IMR-90 (cell line): ENCODE measurements around the gene DARS1. TPM values are rescaled to one million over a fixed set of nuclear protein-coding genes. Genes with fewer than 3 reads are reported as not detected.

ENCODE experiments used
- ATAC-seq: fragments of 200-7000 bp; cut with Tn5 transposase; 2 replicates; pipeline ENCODE4 v1.9.1; 2020; ENCODE audit warnings: low read depth, mild to moderate bottlenecking, moderate library complexity
- BruUV-seq: library from RNA; stranded (reverse); fragments of 400-500 nt; replicated peaks from 2 replicates; lab custom pipeline; 2021; lab: Mats Ljungman, UMichigan
- CTCF ChIA-PET: fragments of 300-600 bp; formaldehyde crosslinking; extraction: SDS; loops from one replicate; lab custom pipeline; 2021; ENCODE audit warnings: antibody characterized with exemption; lab: Yijun Ruan, JAX
- POLR2A ChIA-PET: fragments of 300-600 bp; sonication (Branson Sonifier 250); formaldehyde crosslinking; loops from one replicate; lab custom pipeline; 2022; ENCODE audit warnings: antibody characterized with exemption; ENCODE audit not compliant: unreplicated experiment; lab: Charles Lee
- DNase-seq: peaks from one replicate; pipeline ENCODE4 v3.0.0; 2013
- H2AFZ ChIP-seq: replicated peaks from 2 replicates; pipeline ENCODE3; 2013; ENCODE audit warnings: low read length, mild to moderate bottlenecking; ENCODE audit not compliant: poor library complexity
- H2AK5ac ChIP-seq: 2 replicates; pipeline ENCODE4 v1.6.1; 2013; ENCODE audit warnings: low read depth, low read length, inconsistent platforms
- H2AK9ac ChIP-seq: replicated peaks from 2 replicates; pipeline ENCODE3; 2013; ENCODE audit warnings: mild to moderate bottlenecking, low read depth, low read length, moderate library complexity; ENCODE audit not compliant: poor library complexity
- H2BK120ac ChIP-seq: 2 replicates; pipeline ENCODE4 v1.6.1; 2013; ENCODE audit warnings: low read depth, low read length, inconsistent platforms
- H2BK15ac ChIP-seq: 3 replicates; pipeline ENCODE4 v1.6.1; 2013; ENCODE audit warnings: low read depth, low read length, inconsistent platforms
- H2BK20ac ChIP-seq: 2 replicates; pipeline ENCODE4 v1.6.1; 2013; ENCODE audit warnings: low read depth, mild to moderate bottlenecking, inconsistent platforms, low read length, moderate library complexity
- H2BK5ac ChIP-seq: 2 replicates; pipeline ENCODE4 v1.6.1; 2013; ENCODE audit warnings: mild to moderate bottlenecking, low read depth, low read length, inconsistent platforms; ENCODE audit not compliant: poor library complexity, severe bottlenecking
- H3K14ac ChIP-seq: replicated peaks from 2 replicates; pipeline ENCODE4 v1.6.1; 2013; ENCODE audit warnings: low read depth, low read length, inconsistent platforms
- H3K18ac ChIP-seq: 2 replicates; pipeline ENCODE4 v1.6.1; 2013; ENCODE audit warnings: low read depth, low read length, control low read depth
- H3K23ac ChIP-seq: 2 replicates; pipeline ENCODE4 v1.6.1; 2013; ENCODE audit warnings: low read depth, low read length, inconsistent platforms
- H3K27ac ChIP-seq: 2 replicates; pipeline ENCODE4 v1.5.1; 2013; ENCODE audit warnings: mild to moderate bottlenecking, control low read depth, low read length; ENCODE audit not compliant: insufficient read depth
- H3K27me3 ChIP-seq: 2 replicates; pipeline ENCODE4 v1.6.1; 2013; ENCODE audit warnings: low read length; ENCODE audit not compliant: control insufficient read depth, insufficient read depth
- H3K36me3 ChIP-seq: 2 replicates; pipeline ENCODE4 v1.6.1; 2013; ENCODE audit warnings: low read length, mixed read lengths; ENCODE audit not compliant: control insufficient read depth, insufficient read depth
- H3K4ac ChIP-seq: 2 replicates; pipeline ENCODE4 v1.6.1; 2013; ENCODE audit warnings: low read depth, low read length, inconsistent platforms
- H3K4me1 ChIP-seq: 2 replicates; pipeline ENCODE4 v1.6.1; 2013; ENCODE audit warnings: low read length, mixed read lengths; ENCODE audit not compliant: control insufficient read depth, insufficient read depth
- H3K4me2 ChIP-seq: 2 replicates; pipeline ENCODE4 v1.6.1; 2013; ENCODE audit warnings: low read depth, mild to moderate bottlenecking, control low read depth, low read length, moderate library complexity
- H3K4me3 ChIP-seq: 2 replicates; pipeline ENCODE4 v1.5.1; 2013; ENCODE audit warnings: low read depth, mild to moderate bottlenecking, control low read depth, low read length, moderate library complexity; ENCODE audit not compliant: insufficient read depth
- H3K56ac ChIP-seq: 2 replicates; pipeline ENCODE4 v1.6.1; 2013; ENCODE audit warnings: low read length, inconsistent platforms; ENCODE audit not compliant: insufficient read depth; ENCODE audit errors: extremely low read depth
- H3K79me1 ChIP-seq, 2 experiments: 2 replicates each; pipeline ENCODE4 v1.6.1; 2013; ENCODE audit warnings: low read length in 2 of 2, inconsistent platforms in 1 of 2, low read depth in 1 of 2
- H3K9ac ChIP-seq: 2 replicates; pipeline ENCODE4 v1.6.1; 2013; ENCODE audit warnings: low read depth, low read length, control low read depth
- H3K9me1 ChIP-seq: 2 replicates; pipeline ENCODE4 v1.6.1; 2013; ENCODE audit warnings: low read length, inconsistent platforms; ENCODE audit not compliant: insufficient read depth
- H3K9me3 ChIP-seq: 2 replicates; pipeline ENCODE4 v1.6.1; 2013; ENCODE audit warnings: low read length; ENCODE audit not compliant: control insufficient read depth, insufficient read depth
- H4K20me1 ChIP-seq: 2 replicates; pipeline ENCODE4 v1.6.1; 2013; ENCODE audit warnings: low read length, inconsistent platforms; ENCODE audit not compliant: insufficient read depth
- H4K5ac ChIP-seq: 2 replicates; pipeline ENCODE4 v1.6.1; 2013; ENCODE audit warnings: mild to moderate bottlenecking, low read depth, low read length, control low read depth
- H4K8ac ChIP-seq, 2 experiments: 2 replicates each; pipeline ENCODE4 v1.6.1; 2013; ENCODE audit warnings: low read depth in 2 of 2, low read length in 2 of 2, control low read depth in 1 of 2, inconsistent platforms in 1 of 2
- H4K91ac ChIP-seq: 2 replicates; pipeline ENCODE4 v1.6.1; 2013; ENCODE audit warnings: low read depth, low read length, inconsistent platforms; ENCODE audit not compliant: insufficient read depth
- CEBPB ChIP-seq: IDR thresholded peaks from 2 replicates; pipeline ENCODE4 v1.6.1; 2012; ENCODE audit warnings: low read depth, low read length, improper control_type of control experiment
- MXI1 ChIP-seq: IDR thresholded peaks from 2 replicates; pipeline ENCODE4 v1.6.1; 2012; ENCODE audit warnings: low read depth, mild to moderate bottlenecking, low read length, moderate library complexity, borderline replicate concordance
- NFE2L2 ChIP-seq: fragments of 150-350 bp; IDR thresholded peaks from 2 replicates; pipeline ENCODE4 v1.6.1; 2016; ENCODE audit warnings: low read depth, mild to moderate bottlenecking, low read length
- POLR2A ChIP-seq: IDR thresholded peaks from 2 replicates; pipeline ENCODE4 v1.6.1; 2012; ENCODE audit warnings: mild to moderate bottlenecking, low read depth, low read length
- RAD21 ChIP-seq: IDR thresholded peaks from 2 replicates; pipeline ENCODE4 v1.6.1; 2012; ENCODE audit warnings: low read length, improper control_type of control experiment
- RCOR1 ChIP-seq: IDR thresholded peaks from 2 replicates; pipeline ENCODE4 v1.6.1; 2012; ENCODE audit warnings: mild to moderate bottlenecking, low read length, improper control_type of control experiment; ENCODE audit not compliant: insufficient replicate concordance
- RFX5 ChIP-seq: IDR thresholded peaks from 2 replicates; pipeline ENCODE4 v1.8.0; 2012; ENCODE audit warnings: low read depth, mild to moderate bottlenecking, low read length, moderate library complexity
- SMC3 ChIP-seq: fragments of 150-350 bp; IDR thresholded peaks from 2 replicates; pipeline ENCODE4 v1.6.1; 2016; ENCODE audit warnings: low read depth, mild to moderate bottlenecking, antibody characterized with exemption, low read length, moderate library complexity
- WGBS, 2 experiments: methylation state at CpG; one replicate each; pipeline versions ENCODE4 v1.1.5 to v1.1.7; 2013; ENCODE audit warnings: missing lambda C conversion rate in 2 of 2; ENCODE audit not compliant: insufficient read length in 1 of 2; ENCODE audit errors: extremely low coverage in 2 of 2; 5-methylcytosine and 5-hydroxymethylcytosine counted together
- dilution Hi-C: fragments of 300-500 bp; cut with HindIII; formaldehyde crosslinking; loops from one replicate; pipeline ENCODE4 v1.14.3; 2018; ENCODE audit warnings: low sequenced_read_pairs; ENCODE audit not compliant: unreplicated experiment
- in situ Hi-C: fragments of 300-500 bp; cut with MboI; formaldehyde crosslinking; loops from 3 replicates; pipeline ENCODE4 v1.14.3; 2019; ENCODE audit warnings: low sequenced_read_pairs, inconsistent platforms, mixed read lengths
- intact Hi-C: fragments of 100-400 bp; cut with micrococcal nuclease; formaldehyde crosslinking; loops from 2 replicates; pipeline ENCODE4 v1.10.0; 2022
- polyA plus RNA-seq, 3 experiments: library from polyadenylated mRNA; depleted of rRNA; stranded (reverse); fragments of >200 nt; gene quantifications; 2 replicates each; pipeline ENCODE4 v1.2.3, GENCODE V29; 2012; ENCODE audit warnings: low replicate concordance in 1 of 3
- total RNA-seq: library from RNA; depleted of rRNA; stranded (reverse); fragments of >200 nt; gene quantifications from 2 replicates; pipeline ENCODE4 v1.2.3, GENCODE V29; 2012
- TF ChIP-seq, protein P1 (sequence below): conservative IDR thresholded peaks from 2 replicates; pipeline ENCODE4 v1.5.1; 2012; ENCODE audit warnings: mild to moderate bottlenecking, low read depth, low read length, improper control_type of control experiment
- TF ChIP-seq, protein P2 (sequence below): fragments of 150-350 bp; IDR thresholded peaks from 2 replicates; pipeline ENCODE4 v1.6.1; 2017; ENCODE audit warnings: mild to moderate bottlenecking, antibody characterized with exemption, low read length, low read depth
- TF ChIP-seq, protein P3 (sequence below): fragments of 150-350 bp; IDR thresholded peaks from 2 replicates; pipeline ENCODE4 v1.6.1; 2016; ENCODE audit warnings: low read depth, mild to moderate bottlenecking, low read length, moderate library complexity, borderline replicate concordance

Gene DARS1
- total and polyA plus RNA-seq, 2 of the 4 experiments (the other 2 are of a cell fraction), result 56.5 to 66.5 TPM

DNA sequence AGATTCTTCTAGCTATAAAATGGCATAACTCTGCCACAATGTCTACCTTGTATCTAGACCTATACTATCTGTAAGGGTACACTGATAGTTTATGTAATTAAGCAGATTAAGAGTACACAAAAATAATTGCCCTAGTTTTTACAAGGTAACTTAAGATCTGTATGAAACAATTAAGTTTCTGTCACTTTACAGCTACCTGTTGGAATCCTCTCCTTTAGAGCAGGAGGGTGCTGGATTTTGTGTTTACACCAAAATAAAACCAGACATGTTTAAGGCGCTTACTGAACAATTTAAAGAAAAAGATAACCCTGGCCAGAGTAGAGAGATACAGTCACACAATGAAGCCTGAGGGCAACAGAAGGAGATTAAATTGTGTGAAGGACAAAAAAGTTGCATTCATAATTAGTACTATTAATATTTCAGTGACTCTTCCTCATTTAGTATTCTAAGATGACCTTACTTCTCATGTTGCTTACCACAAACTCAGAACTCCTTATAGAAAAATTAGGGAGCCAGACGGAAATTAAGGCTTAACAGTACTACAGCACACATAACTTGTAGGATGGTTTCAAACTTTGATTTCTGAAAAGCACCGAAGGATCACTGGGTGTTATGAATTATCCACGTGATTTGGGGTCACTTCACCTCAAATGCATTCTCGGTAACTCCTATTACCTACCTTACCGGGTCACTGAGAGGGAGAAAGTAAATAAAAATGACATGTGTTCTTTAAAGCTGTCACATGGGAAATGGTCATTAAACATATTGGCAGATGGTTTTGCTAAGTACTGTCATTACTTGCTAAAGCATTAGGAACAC, 1.0 kb downstream of the DARS1 start:
- ChIA-PET POLR2A (no interaction called here), CTCF (no interaction called here)
- Histone ChIP-seq H2BK5ac (peak overlapping the region; percentile 98), H4K20me1 (no peaks in the 10 kb centered on the region), H3K18ac (peak overlapping the region; percentile 98), H3K4ac (peak overlapping the region; percentile 94), H3K14ac (peak overlapping the region; percentile 99), H2AK5ac (peak overlapping the region; percentile 92), H3K79me1 (peaks cover 30 to 38% of the 10 kb centered on the region in 2 experiments), H2BK20ac (peak overlapping the region; percentile 52; the same call in 1 of the 2 replicates), H3K56ac (peak overlapping the region; percentile 94), H2AFZ (peak overlapping the region; percentile 100), H3K27ac (peak overlapping the region; percentile 82), H3K27me3 (no peaks in the 10 kb centered on the region), H3K4me2 (peak overlapping the region; percentile 95), H3K36me3 (peaks cover 8% of the 10 kb centered on the region), H3K9me1 (peaks cover 7% of the 10 kb centered on the region; the same call in 1 of the 2 replicates), H4K91ac (peak overlapping the region; percentile 76), H2AK9ac (peak overlapping the region; percentile 100), H3K9me3 (no peaks in the 10 kb centered on the region), H3K4me3 (peak overlapping the region; percentile 79), H3K4me1 (no peaks in the 10 kb centered on the region), H4K5ac (peak overlapping the region; percentile 96), H2BK120ac (peak overlapping the region; percentile 73; the same call in 1 of the 2 replicates), H3K9ac (peak overlapping the region; percentile 83), H2BK15ac (peak overlapping the region; percentile 88; the same call in 1 of the 3 replicates), H3K23ac (peak overlapping the region; percentile 98), H4K8ac (peak overlapping the region; percentile 94 to 98)
- TF ChIP-seq, protein P1, sequence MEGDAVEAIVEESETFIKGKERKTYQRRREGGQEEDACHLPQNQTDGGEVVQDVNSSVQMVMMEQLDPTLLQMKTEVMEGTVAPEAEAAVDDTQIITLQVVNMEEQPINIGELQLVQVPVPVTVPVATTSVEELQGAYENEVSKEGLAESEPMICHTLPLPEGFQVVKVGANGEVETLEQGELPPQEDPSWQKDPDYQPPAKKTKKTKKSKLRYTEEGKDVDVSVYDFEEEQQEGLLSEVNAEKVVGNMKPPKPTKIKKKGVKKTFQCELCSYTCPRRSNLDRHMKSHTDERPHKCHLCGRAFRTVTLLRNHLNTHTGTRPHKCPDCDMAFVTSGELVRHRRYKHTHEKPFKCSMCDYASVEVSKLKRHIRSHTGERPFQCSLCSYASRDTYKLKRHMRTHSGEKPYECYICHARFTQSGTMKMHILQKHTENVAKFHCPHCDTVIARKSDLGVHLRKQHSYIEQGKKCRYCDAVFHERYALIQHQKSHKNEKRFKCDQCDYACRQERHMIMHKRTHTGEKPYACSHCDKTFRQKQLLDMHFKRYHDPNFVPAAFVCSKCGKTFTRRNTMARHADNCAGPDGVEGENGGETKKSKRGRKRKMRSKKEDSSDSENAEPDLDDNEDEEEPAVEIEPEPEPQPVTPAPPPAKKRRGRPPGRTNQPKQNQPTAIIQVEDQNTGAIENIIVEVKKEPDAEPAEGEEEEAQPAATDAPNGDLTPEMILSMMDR, result no peak
- TF ChIP-seq CEBPB (no peak), RFX5 (no peak), RCOR1 (no peak), MXI1 (no peak), SMC3 (no peak), POLR2A (no peak), NFE2L2 (no peak), RAD21 (no peak)
- TF ChIP-seq, protein P2, sequence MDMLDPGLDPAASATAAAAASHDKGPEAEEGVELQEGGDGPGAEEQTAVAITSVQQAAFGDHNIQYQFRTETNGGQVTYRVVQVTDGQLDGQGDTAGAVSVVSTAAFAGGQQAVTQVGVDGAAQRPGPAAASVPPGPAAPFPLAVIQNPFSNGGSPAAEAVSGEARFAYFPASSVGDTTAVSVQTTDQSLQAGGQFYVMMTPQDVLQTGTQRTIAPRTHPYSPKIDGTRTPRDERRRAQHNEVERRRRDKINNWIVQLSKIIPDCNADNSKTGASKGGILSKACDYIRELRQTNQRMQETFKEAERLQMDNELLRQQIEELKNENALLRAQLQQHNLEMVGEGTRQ, result no peak; the same call in 1 of the 2 replicates
- TF ChIP-seq, protein P3, sequence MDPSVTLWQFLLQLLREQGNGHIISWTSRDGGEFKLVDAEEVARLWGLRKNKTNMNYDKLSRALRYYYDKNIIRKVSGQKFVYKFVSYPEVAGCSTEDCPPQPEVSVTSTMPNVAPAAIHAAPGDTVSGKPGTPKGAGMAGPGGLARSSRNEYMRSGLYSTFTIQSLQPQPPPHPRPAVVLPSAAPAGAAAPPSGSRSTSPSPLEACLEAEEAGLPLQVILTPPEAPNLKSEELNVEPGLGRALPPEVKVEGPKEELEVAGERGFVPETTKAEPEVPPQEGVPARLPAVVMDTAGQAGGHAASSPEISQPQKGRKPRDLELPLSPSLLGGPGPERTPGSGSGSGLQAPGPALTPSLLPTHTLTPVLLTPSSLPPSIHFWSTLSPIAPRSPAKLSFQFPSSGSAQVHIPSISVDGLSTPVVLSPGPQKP, result no peak
- dilution Hi-C loops (no loop called here), intact Hi-C loops (no loop called here), in situ Hi-C loops (no loop called here)
- BruUV-seq, result TSS peak; percentile 36
- DNase-seq, result no peak
- WGBS, 2 experiments, result no CpG with 5 or more reads among the region's 6 CpGs
- ATAC-seq, result no peak
